ENCODE results near the gene ANKRD55.

- TF ChIP-seq, protein P1, sequence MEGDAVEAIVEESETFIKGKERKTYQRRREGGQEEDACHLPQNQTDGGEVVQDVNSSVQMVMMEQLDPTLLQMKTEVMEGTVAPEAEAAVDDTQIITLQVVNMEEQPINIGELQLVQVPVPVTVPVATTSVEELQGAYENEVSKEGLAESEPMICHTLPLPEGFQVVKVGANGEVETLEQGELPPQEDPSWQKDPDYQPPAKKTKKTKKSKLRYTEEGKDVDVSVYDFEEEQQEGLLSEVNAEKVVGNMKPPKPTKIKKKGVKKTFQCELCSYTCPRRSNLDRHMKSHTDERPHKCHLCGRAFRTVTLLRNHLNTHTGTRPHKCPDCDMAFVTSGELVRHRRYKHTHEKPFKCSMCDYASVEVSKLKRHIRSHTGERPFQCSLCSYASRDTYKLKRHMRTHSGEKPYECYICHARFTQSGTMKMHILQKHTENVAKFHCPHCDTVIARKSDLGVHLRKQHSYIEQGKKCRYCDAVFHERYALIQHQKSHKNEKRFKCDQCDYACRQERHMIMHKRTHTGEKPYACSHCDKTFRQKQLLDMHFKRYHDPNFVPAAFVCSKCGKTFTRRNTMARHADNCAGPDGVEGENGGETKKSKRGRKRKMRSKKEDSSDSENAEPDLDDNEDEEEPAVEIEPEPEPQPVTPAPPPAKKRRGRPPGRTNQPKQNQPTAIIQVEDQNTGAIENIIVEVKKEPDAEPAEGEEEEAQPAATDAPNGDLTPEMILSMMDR (IDR thresholded peaks at IDR 0.05 in 8 of 11, conservative IDR thresholded peaks at IDR 0.05 in 3 of 11) = no peak
- no peak for TF ChIP-seq POLR2AphosphoS5 (IDR thresholded peaks at IDR 0.05)
- TF ChIP-seq POLR2A (IDR thresholded peaks at IDR 0.05) = no peak
These were observed 11.5 kb upstream of the ANKRD55 start for GRCh38 chr5:56244627-56245026.
